MM.1S (cell line): Measurements from ENCODE around the gene DTYMK.

ENCODE experiments used
- CTCF ChIP-seq: fragments of 300-600 bp; sonication (generic); IDR thresholded peaks from 2 replicates; pipeline ENCODE4 v1.5.1; 2016; ENCODE audit warnings: antibody characterized with exemption, low read length, mixed read lengths
- EZH2 ChIP-seq: fragments of 300-600 bp; sonication (generic); optimal IDR thresholded peaks from 2 replicates; pipeline ENCODE3; 2017; ENCODE audit warnings: low read depth, mild to moderate bottlenecking, antibody characterized with exemption, low read length, mixed read lengths

DNA sequence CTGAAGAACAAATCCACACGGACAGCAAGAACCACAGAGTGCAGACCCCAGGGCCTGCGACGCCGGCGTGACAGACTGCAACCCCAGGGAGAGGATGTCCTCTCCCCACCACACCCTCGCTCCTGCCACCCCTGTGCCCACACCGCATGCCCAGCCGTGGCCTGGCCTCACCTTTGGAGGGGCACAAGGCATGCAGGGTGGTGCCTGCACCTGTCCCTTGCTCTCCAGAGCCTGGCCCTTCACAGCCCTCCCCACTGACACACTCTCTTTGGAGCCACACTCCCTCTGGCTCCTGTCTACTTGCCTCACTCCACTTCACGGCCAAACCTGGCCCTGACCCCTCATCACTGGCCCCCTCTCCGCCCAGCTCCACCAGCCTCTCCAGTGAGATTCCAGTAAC, 58.9 kb downstream of the DTYMK start:
- TF ChIP-seq CTCF (no peak), EZH2 (no peak)
